IMR-90 (cell line): Measurements from ENCODE around the gene AKAP13.

ENCODE experiments used
- POLR2A ChIP-seq: IDR thresholded peaks from 2 replicates; pipeline ENCODE4 v1.6.1; 2012; ENCODE audit warnings: mild to moderate bottlenecking, low read depth, low read length
- RAD21 ChIP-seq: IDR thresholded peaks from 2 replicates; pipeline ENCODE4 v1.6.1; 2012; ENCODE audit warnings: low read length, improper control_type of control experiment
- RCOR1 ChIP-seq: IDR thresholded peaks from 2 replicates; pipeline ENCODE4 v1.6.1; 2012; ENCODE audit warnings: mild to moderate bottlenecking, low read length, improper control_type of control experiment; ENCODE audit not compliant: insufficient replicate concordance
- TF ChIP-seq, protein P1 (sequence below): conservative IDR thresholded peaks from 2 replicates; pipeline ENCODE4 v1.5.1; 2012; ENCODE audit warnings: mild to moderate bottlenecking, low read depth, low read length, improper control_type of control experiment

DNA sequence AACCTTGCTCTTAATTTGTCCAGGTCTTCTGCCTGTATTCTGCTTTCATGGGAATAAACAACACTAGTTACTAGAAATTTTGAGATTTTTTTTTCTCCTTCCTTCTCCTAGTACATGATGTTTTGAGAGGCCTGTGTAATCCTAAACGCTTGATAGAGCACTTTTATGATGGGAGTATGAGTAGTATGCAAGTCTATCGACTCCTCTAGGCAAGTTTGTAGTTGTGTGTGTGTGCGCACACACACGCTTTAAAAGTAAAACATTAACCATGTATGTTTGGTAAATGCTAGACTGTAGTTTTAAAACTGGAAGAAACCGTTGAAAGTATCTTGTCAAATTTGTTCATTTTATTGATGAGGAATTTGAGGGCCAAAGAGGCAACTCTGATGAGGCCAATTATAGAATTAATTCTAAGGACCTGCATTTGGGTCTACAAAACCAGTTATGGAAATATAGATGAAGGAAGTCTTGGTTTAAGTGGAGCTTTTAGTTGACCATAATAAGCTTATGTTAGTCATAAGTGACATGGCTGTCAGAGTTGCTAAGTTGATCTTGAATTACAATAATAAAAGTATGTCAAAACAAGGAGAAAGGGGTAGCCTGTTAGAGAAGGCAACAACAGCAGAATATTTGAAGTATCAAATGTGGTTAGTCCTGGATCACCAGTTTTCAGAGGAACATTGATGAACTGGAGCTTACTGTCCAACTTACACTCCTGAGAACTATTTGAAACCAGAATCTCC is 47.1 kb downstream of the AKAP13 start:
- no peak for TF ChIP-seq RAD21
- no peak for TF ChIP-seq POLR2A
- TF ChIP-seq, protein P1, sequence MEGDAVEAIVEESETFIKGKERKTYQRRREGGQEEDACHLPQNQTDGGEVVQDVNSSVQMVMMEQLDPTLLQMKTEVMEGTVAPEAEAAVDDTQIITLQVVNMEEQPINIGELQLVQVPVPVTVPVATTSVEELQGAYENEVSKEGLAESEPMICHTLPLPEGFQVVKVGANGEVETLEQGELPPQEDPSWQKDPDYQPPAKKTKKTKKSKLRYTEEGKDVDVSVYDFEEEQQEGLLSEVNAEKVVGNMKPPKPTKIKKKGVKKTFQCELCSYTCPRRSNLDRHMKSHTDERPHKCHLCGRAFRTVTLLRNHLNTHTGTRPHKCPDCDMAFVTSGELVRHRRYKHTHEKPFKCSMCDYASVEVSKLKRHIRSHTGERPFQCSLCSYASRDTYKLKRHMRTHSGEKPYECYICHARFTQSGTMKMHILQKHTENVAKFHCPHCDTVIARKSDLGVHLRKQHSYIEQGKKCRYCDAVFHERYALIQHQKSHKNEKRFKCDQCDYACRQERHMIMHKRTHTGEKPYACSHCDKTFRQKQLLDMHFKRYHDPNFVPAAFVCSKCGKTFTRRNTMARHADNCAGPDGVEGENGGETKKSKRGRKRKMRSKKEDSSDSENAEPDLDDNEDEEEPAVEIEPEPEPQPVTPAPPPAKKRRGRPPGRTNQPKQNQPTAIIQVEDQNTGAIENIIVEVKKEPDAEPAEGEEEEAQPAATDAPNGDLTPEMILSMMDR, result no peak
- TF ChIP-seq RCOR1, result no peak
